ENCODE results near the gene TMEM79. TPM values are rescaled to one million over a fixed set of nuclear protein-coding genes. Genes with fewer than 3 reads are reported as not detected.
A peak's percentile ranks its signal among the peaks of the same experiment; 100 is the strongest.

The TMEM79 gene
- total RNA-seq, 1 experiment from 2014 or later = 2.6 TPM

- peak overlapping the region; percentile 91 for H3K4me3 ChIP-seq
- H3K4me1 ChIP-seq = peaks cover 9% of the 10 kb centered on the region
- H3K27ac ChIP-seq = peak overlapping the region; percentile 87
- DNase-seq = peak in 1 of 2 experiments; percentile 30
- H3K9me3 ChIP-seq (replicated peaks) = no peaks in the 10 kb centered on the region
- H3K36me3 ChIP-seq = peaks cover 16% of the 10 kb centered on the region
- no peaks in the 10 kb centered on the region for H3K27me3 ChIP-seq
Measured at GRCh38 chr1:156281693-156282478, 2.2 kb upstream of the TMEM79 start.

- peak within 1 kb of the TSS; percentile 87 for H3K27ac ChIP-seq
- no peaks in the 10 kb centered on the region for H3K9me3 ChIP-seq (replicated peaks)
Measured at GRCh38 chr1:156282479-156283222, 1.5 kb upstream of the TMEM79 start, which contains the start of gene SMG5. TSS of gene SMG5 (minus strand) at chr1:156282825. CDS start at chr1:156282680, 145 bp downstream.

GRCh38 chr1:156283521-156283920 lies 604 bp upstream of the TMEM79 start:
- Histone ChIP-seq H3K4me1 (peaks cover 9% of the 10 kb centered on the region), H3K36me3 (peaks cover 4% of the 10 kb centered on the region), H3K27me3 (no peaks in the 10 kb centered on the region), H3K4me3 (peak overlapping the region; percentile 91), H3K27ac (peak overlapping the region; percentile 87; the same call in 1 of the 2 replicates), H3K9me3 (replicated peaks) (no peaks in the 10 kb centered on the region)
- no peak for DNase-seq

More at GRCh38 chr1:156282479-156283222, 1.5 kb upstream of the TMEM79 start, which contains the start of gene SMG5:
- peak within 1 kb of the TSS; percentile 91 for H3K4me3 ChIP-seq
- DNase-seq = peak; percentile 97 to 98
- H3K4me1 ChIP-seq = peaks cover 9% of the 10 kb centered on the region
- H3K36me3 ChIP-seq = peaks cover 13% of the 10 kb centered on the region
- no peaks in the 10 kb centered on the region for H3K27me3 ChIP-seq

GRCh38 chr1:156284757-156285156 lies 632 bp downstream of the TMEM79 start:
- peaks cover 9% of the 10 kb centered on the region for H3K4me1 ChIP-seq
- H3K4me3 ChIP-seq = no peak overlapping the region
- DNase-seq = no peak
- no peaks in the 10 kb centered on the region for H3K27me3 ChIP-seq
- no peaks in the 10 kb centered on the region for H3K9me3 ChIP-seq (replicated peaks)
- H3K27ac ChIP-seq = no peak overlapping the region
- H3K36me3 ChIP-seq = no peaks in the 10 kb centered on the region

GRCh38 chr1:156285437-156285836 lies 1.3 kb downstream of the TMEM79 start:
- Histone ChIP-seq H3K4me1 (peaks cover 9% of the 10 kb centered on the region), H3K4me3 (no peak overlapping the region), H3K9me3 (replicated peaks) (no peaks in the 10 kb centered on the region), H3K36me3 (no peaks in the 10 kb centered on the region), H3K27me3 (no peaks in the 10 kb centered on the region), H3K27ac (no peak overlapping the region)
- DNase-seq = no peak

- Histone ChIP-seq H3K27me3 (no peaks in the 10 kb centered on the region), H3K4me1 (peaks cover 7% of the 10 kb centered on the region), H3K27ac (no peak overlapping the region), H3K9me3 (replicated peaks) (no peaks in the 10 kb centered on the region), H3K36me3 (no peaks in the 10 kb centered on the region), H3K4me3 (no peak overlapping the region)
- DNase-seq = no peak
Measured at GRCh38 chr1:156286061-156286460, 1.9 kb downstream of the TMEM79 start.

GRCh38 chr1:156289857-156290256 lies 5.7 kb downstream of the TMEM79 start:
- H3K4me1 ChIP-seq = no peaks in the 10 kb centered on the region
- H3K9me3 ChIP-seq (replicated peaks) = no peaks in the 10 kb centered on the region
- H3K36me3 ChIP-seq = no peaks in the 10 kb centered on the region
- no peak overlapping the region for H3K27ac ChIP-seq
- no peaks in the 10 kb centered on the region for H3K27me3 ChIP-seq
- H3K4me3 ChIP-seq = no peak overlapping the region
- DNase-seq = no peak

- Histone ChIP-seq H3K9me3 (replicated peaks) (no peaks in the 10 kb centered on the region), H3K4me3 (no peak overlapping the region), H3K4me1 (no peaks in the 10 kb centered on the region), H3K36me3 (no peaks in the 10 kb centered on the region), H3K27me3 (no peaks in the 10 kb centered on the region), H3K27ac (no peak overlapping the region)
- no peak for DNase-seq
Measured at GRCh38 chr1:156291226-156292061, 7.3 kb downstream of the TMEM79 start.

- H3K36me3 ChIP-seq = no peaks in the 10 kb centered on the region
- DNase-seq = no peak
- H3K4me3 ChIP-seq = no peak overlapping the region
- no peaks in the 10 kb centered on the region for H3K9me3 ChIP-seq (replicated peaks)
- H3K27me3 ChIP-seq = no peaks in the 10 kb centered on the region
- no peak overlapping the region for H3K27ac ChIP-seq
- no peaks in the 10 kb centered on the region for H3K4me1 ChIP-seq
Measured at GRCh38 chr1:156293098-156293434, 8.9 kb downstream of the TMEM79 start.

GRCh38 chr1:156293895-156294294 lies 9.8 kb downstream of the TMEM79 start:
- no peak overlapping the region for H3K4me3 ChIP-seq

GRCh38 chr1:156295391-156295947 lies 11.3 kb downstream of the TMEM79 start, which contains the start of gene GLMP:
TSS of gene GLMP (minus strand) at chr1:156295679. CDS start at chr1:156295645, 34 bp downstream.
- DNase-seq = peak in 1 of 2 experiments; percentile 23
- Histone ChIP-seq H3K4me3 (peak within 1 kb of the TSS; percentile 51), H3K27me3 (no peaks in the 10 kb centered on the region), H3K27ac (no peak within 1 kb of the TSS), H3K9me3 (replicated peaks) (no peaks in the 10 kb centered on the region), H3K36me3 (no peaks in the 10 kb centered on the region), H3K4me1 (no peaks in the 10 kb centered on the region)

More at GRCh38 chr1:156293895-156294294, 9.8 kb downstream of the TMEM79 start:
- Histone ChIP-seq H3K9me3 (replicated peaks) (no peaks in the 10 kb centered on the region), H3K27ac (no peak overlapping the region), H3K27me3 (no peaks in the 10 kb centered on the region), H3K36me3 (no peaks in the 10 kb centered on the region), H3K4me1 (no peaks in the 10 kb centered on the region)
- no peak for DNase-seq

GRCh38 chr1:156298852-156299357 lies 14.8 kb downstream of the TMEM79 start, which contains the start of gene VHLL:
TSS of gene VHLL (minus strand) at chr1:156299307. CDS start at chr1:156299189, 118 bp downstream.
- Histone ChIP-seq H3K27ac (no peak within 1 kb of the TSS), H3K4me3 (no peak within 1 kb of the TSS), H3K9me3 (replicated peaks) (no peaks in the 10 kb centered on the region), H3K4me1 (no peaks in the 10 kb centered on the region), H3K27me3 (no peaks in the 10 kb centered on the region), H3K36me3 (no peaks in the 10 kb centered on the region)
- no peak for DNase-seq

GRCh38 chr1:156303241-156303640 lies 19.1 kb downstream of the TMEM79 start:
- Histone ChIP-seq H3K9me3 (replicated peaks) (no peaks in the 10 kb centered on the region), H3K27ac (no peak overlapping the region), H3K4me1 (no peaks in the 10 kb centered on the region), H3K4me3 (no peak overlapping the region), H3K36me3 (peaks cover 16% of the 10 kb centered on the region), H3K27me3 (no peaks in the 10 kb centered on the region)
- no peak for DNase-seq

GRCh38 chr1:156305215-156305614 lies 21.1 kb downstream of the TMEM79 start:
- no peak overlapping the region for H3K27ac ChIP-seq
- no peak for DNase-seq
- H3K9me3 ChIP-seq (replicated peaks) = no peaks in the 10 kb centered on the region
- no peaks in the 10 kb centered on the region for H3K4me1 ChIP-seq
- H3K4me3 ChIP-seq = no peak overlapping the region
- H3K27me3 ChIP-seq = no peaks in the 10 kb centered on the region
- H3K36me3 ChIP-seq = peaks cover 33% of the 10 kb centered on the region

Measured in SJCRH30 (cell line).